ENCODE measurements around the gene AP1S3. TPM values are rescaled to one million over a fixed set of nuclear protein-coding genes. Genes with fewer than 3 reads are reported as not detected.

AP1S3 gene
- total and polyA plus RNA-seq, 2 donors (not counting 3 experiments of a cell fraction or from before 2014, with no cell fraction given) = 0.69 to 3.8 TPM

GRCh38 chr2:223712642-223713041, 124.7 kb downstream of the AP1S3 start:
- Histone ChIP-seq H3K4me1 (ENCODE audit: control insufficient read depth, extremely low read depth, insufficient read depth, low read length) (no peaks in the 10 kb centered on the region), H3K79me2 (ENCODE audit: control insufficient read depth, insufficient read depth, low read length) (no peaks in the 10 kb centered on the region), H3K4me3 (replicated peaks in 1 of 3; ENCODE audit: insufficient read depth in 1 of 3, low read depth in 1 of 3, low read length in 3 of 3) (no peak overlapping the region), H3K27ac (ENCODE audit: insufficient read depth, low read depth, low read length) (no peak overlapping the region), H3K36me3 (ENCODE audit: control insufficient read depth in 2 of 2, extremely low read depth in 1 of 2, insufficient read depth in 2 of 2, low read length in 2 of 2) (no peaks in the 10 kb centered on the region), H2AFZ (ENCODE audit: low read depth, low read length) (peak overlapping the region; percentile 32), H3K4me2 (ENCODE audit: insufficient read depth, low read length) (no peak overlapping the region), H3K9me3 (replicated peaks; ENCODE audit: control insufficient read depth, insufficient read depth, low read length) (no peaks in the 10 kb centered on the region), H3K27me3 (ENCODE audit: control insufficient read depth in 2 of 2, insufficient read depth in 2 of 2, low read length in 2 of 2) (no peaks in the 10 kb centered on the region), H3K9ac (replicated peaks; ENCODE audit: extremely low read depth, insufficient read depth, low read length) (no peak overlapping the region), H3K9me1 (replicated peaks; ENCODE audit: control insufficient read depth, extremely low read depth, insufficient read depth, low read length) (no peaks in the 10 kb centered on the region), H4K20me1 (replicated peaks; ENCODE audit: control insufficient read depth, extremely low read depth, insufficient read depth, low read length) (no peaks in the 10 kb centered on the region)
- no peak for DNase-seq (ENCODE audit: low read depth, low spot score)
- no TSS peak for BruUV-seq (replicated peaks)
- POLR2A ChIA-PET = no interaction called here
- TF ChIP-seq MYC (IDR thresholded peaks at IDR 0.05; ENCODE audit: low read depth, low read length) = no peak
- TF ChIP-seq EZH2 (IDR thresholded peaks at IDR 0.05; ENCODE audit: borderline replicate concordance, low read depth, low read length, severe bottlenecking) = no peak
- TF ChIP-seq, protein P1, sequence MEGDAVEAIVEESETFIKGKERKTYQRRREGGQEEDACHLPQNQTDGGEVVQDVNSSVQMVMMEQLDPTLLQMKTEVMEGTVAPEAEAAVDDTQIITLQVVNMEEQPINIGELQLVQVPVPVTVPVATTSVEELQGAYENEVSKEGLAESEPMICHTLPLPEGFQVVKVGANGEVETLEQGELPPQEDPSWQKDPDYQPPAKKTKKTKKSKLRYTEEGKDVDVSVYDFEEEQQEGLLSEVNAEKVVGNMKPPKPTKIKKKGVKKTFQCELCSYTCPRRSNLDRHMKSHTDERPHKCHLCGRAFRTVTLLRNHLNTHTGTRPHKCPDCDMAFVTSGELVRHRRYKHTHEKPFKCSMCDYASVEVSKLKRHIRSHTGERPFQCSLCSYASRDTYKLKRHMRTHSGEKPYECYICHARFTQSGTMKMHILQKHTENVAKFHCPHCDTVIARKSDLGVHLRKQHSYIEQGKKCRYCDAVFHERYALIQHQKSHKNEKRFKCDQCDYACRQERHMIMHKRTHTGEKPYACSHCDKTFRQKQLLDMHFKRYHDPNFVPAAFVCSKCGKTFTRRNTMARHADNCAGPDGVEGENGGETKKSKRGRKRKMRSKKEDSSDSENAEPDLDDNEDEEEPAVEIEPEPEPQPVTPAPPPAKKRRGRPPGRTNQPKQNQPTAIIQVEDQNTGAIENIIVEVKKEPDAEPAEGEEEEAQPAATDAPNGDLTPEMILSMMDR (IDR thresholded peaks at IDR 0.05; ENCODE audit: extremely low read depth in 1 of 2, insufficient read depth in 1 of 2, low read depth in 1 of 2, low read length in 2 of 2) = no peak
- no peak for TF ChIP-seq FOS (IDR thresholded peaks at IDR 0.05; ENCODE audit: borderline replicate concordance, insufficient read depth, low read length)
- intact Hi-C loops (cut with micrococcal nuclease) = no loop called here
- dilution Hi-C loops (cut with MboI; ENCODE audit: extremely low pct_ligation_motif_present, low sequenced_read_pairs) = no loop called here
- FAIRE-seq = no peak
- CTCF ChIA-PET = interaction anchor here (0.8 to 1.4 kb wide), 3 partner anchors 15 to 53 kb away, joined by 3 read pairs; no protein-coding TSS in a partner anchor

GRCh38 chr2:223711596-223712326, 125.6 kb downstream of the AP1S3 start:
- no peaks in the 10 kb centered on the region for H4K20me1 ChIP-seq (replicated peaks; ENCODE audit: control insufficient read depth, extremely low read depth, insufficient read depth, low read length)
- BruUV-seq (replicated peaks) = no TSS peak
- H3K27ac ChIP-seq (ENCODE audit: insufficient read depth, low read depth, low read length) = no peak overlapping the region
- FAIRE-seq (no peak), DNase-seq (ENCODE audit: low read depth, low spot score) (no peak)
- no peaks in the 10 kb centered on the region for H3K4me1 ChIP-seq (ENCODE audit: control insufficient read depth, extremely low read depth, insufficient read depth, low read length)
- no peaks in the 10 kb centered on the region for H3K9me1 ChIP-seq (replicated peaks; ENCODE audit: control insufficient read depth, extremely low read depth, insufficient read depth, low read length)
- ChIA-PET CTCF (interaction anchor here (1.4 kb wide), 1 partner anchor 16 kb away, joined by 3 read pairs; no protein-coding TSS in a partner anchor), POLR2A (no interaction called here)
- no peak overlapping the region for H2AFZ ChIP-seq (ENCODE audit: low read depth, low read length)
- dilution Hi-C loops (cut with MboI; ENCODE audit: extremely low pct_ligation_motif_present, low sequenced_read_pairs) (no loop called here), intact Hi-C loops (cut with micrococcal nuclease) (no loop called here)
- no peak overlapping the region for H3K4me3 ChIP-seq (replicated peaks in 1 of 3; ENCODE audit: insufficient read depth in 1 of 3, low read depth in 1 of 3, low read length in 3 of 3)
- no peak overlapping the region for H3K4me2 ChIP-seq (ENCODE audit: insufficient read depth, low read length)
- H3K27me3 ChIP-seq (ENCODE audit: control insufficient read depth in 2 of 2, insufficient read depth in 2 of 2, low read length in 2 of 2) = no peaks in the 10 kb centered on the region
- no peaks in the 10 kb centered on the region for H3K36me3 ChIP-seq (ENCODE audit: control insufficient read depth in 2 of 2, extremely low read depth in 1 of 2, insufficient read depth in 2 of 2, low read length in 2 of 2)
- TF ChIP-seq EZH2 (IDR thresholded peaks at IDR 0.05; ENCODE audit: borderline replicate concordance, low read depth, low read length, severe bottlenecking) (no peak), MYC (IDR thresholded peaks at IDR 0.05; ENCODE audit: low read depth, low read length) (no peak), MAX (IDR thresholded peaks at IDR 0.05; ENCODE audit: insufficient read depth, insufficient read length) (no peak), POLR2A (IDR thresholded peaks at IDR 0.05; ENCODE audit: low read depth, low read length) (no peak), JUN (IDR thresholded peaks at IDR 0.05; ENCODE audit: borderline replicate concordance, insufficient read depth, insufficient read length, low read depth) (no peak)
- H3K9ac ChIP-seq (replicated peaks; ENCODE audit: extremely low read depth, insufficient read depth, low read length) = no peak overlapping the region
- H3K79me2 ChIP-seq (ENCODE audit: control insufficient read depth, insufficient read depth, low read length) = no peaks in the 10 kb centered on the region
- H3K9me3 ChIP-seq (replicated peaks; ENCODE audit: control insufficient read depth, insufficient read depth, low read length) = no peaks in the 10 kb centered on the region
